ENCODE results near the gene GRK6. TPM values are rescaled to one million over a fixed set of nuclear protein-coding genes. Genes with fewer than 3 reads are reported as not detected.

The GRK6 gene
- total RNA-seq, 1 experiment from 2014 or later: 60.9 TPM

GRCh38 chr5:177489119-177489716, 62.7 kb downstream of the GRK6 start:
- in situ Hi-C loops (cut with HindIII; ENCODE audit: low pct_unique_long_range_greater_than_20kb, low sequenced_read_pairs): no loop called here
- no peak for DNase-seq (ENCODE audit: low read depth)

GRCh38 chr5:177490311-177490991, 64.0 kb downstream of the GRK6 start:
- in situ Hi-C loops (cut with HindIII; ENCODE audit: low pct_unique_long_range_greater_than_20kb, low sequenced_read_pairs): no loop called here
- no peak for DNase-seq (ENCODE audit: low read depth)

- in situ Hi-C loops (cut with HindIII; ENCODE audit: low pct_unique_long_range_greater_than_20kb, low sequenced_read_pairs): no loop called here
- DNase-seq (ENCODE audit: low read depth): no peak
These were observed 64.5 kb downstream of the GRK6 start for GRCh38 chr5:177490992-177491391.

GRCh38 chr5:177491429-177491945, 65.0 kb downstream of the GRK6 start:
- in situ Hi-C loops (cut with HindIII; ENCODE audit: low pct_unique_long_range_greater_than_20kb, low sequenced_read_pairs): no loop called here
- peak; percentile 48 for DNase-seq (ENCODE audit: low read depth)

GRCh38 chr5:177491983-177492746, 65.7 kb downstream of the GRK6 start:
- in situ Hi-C loops (cut with HindIII; ENCODE audit: low pct_unique_long_range_greater_than_20kb, low sequenced_read_pairs): no loop called here
- no peak for DNase-seq (ENCODE audit: low read depth)

Other genes starting within 250 kb of the GRK6 start
- gene RAB24, start 123.0 kb upstream of the GRK6 start, total RNA-seq (2014; rRNA removed; shearing (Covaris generic); ENCODE audit: low replicate concordance): 53.9 and 65.9 TPM in 2 replicates
- 459 and 533 TPM in 2 replicates for gene PRELID1, start 122.9 kb upstream of the GRK6 start, total RNA-seq (2014; rRNA removed; shearing (Covaris generic); ENCODE audit: low replicate concordance)
- gene MXD3, start 114.8 kb upstream of the GRK6 start, total RNA-seq (2014; rRNA removed; shearing (Covaris generic); ENCODE audit: low replicate concordance): 69.8 and 72.2 TPM in 2 replicates
- 602 and 647 TPM in 2 replicates for gene LMAN2, start 75.0 kb upstream of the GRK6 start, total RNA-seq (2014; rRNA removed; shearing (Covaris generic); ENCODE audit: low replicate concordance)
- gene RGS14, start 68.8 kb upstream of the GRK6 start, total RNA-seq (2014; rRNA removed; shearing (Covaris generic); ENCODE audit: low replicate concordance): 97.6 and 107 TPM in 2 replicates
- 0.64 and 1.5 TPM in 2 replicates for gene SLC34A1, start 42.2 kb upstream of the GRK6 start, total RNA-seq (2014; rRNA removed; shearing (Covaris generic); ENCODE audit: low replicate concordance)
- not detected in 2 replicates for gene PFN3, start 26.0 kb upstream of the GRK6 start, total RNA-seq (2014; rRNA removed; shearing (Covaris generic); ENCODE audit: low replicate concordance)
- gene F12, start 17.1 kb upstream of the GRK6 start, total RNA-seq (2014; rRNA removed; shearing (Covaris generic); ENCODE audit: low replicate concordance): 39.4 and 58.6 TPM in 2 replicates
- 49.8 and 50.5 TPM in 2 replicates for gene PRR7, start 20.1 kb downstream of the GRK6 start, total RNA-seq (2014; rRNA removed; shearing (Covaris generic); ENCODE audit: low replicate concordance)
- 148 and 175 TPM in 2 replicates for gene DBN1, start 47.0 kb downstream of the GRK6 start, total RNA-seq (2014; rRNA removed; shearing (Covaris generic); ENCODE audit: low replicate concordance)
- 188 and 198 TPM in 2 replicates for gene PDLIM7, start 70.9 kb downstream of the GRK6 start, total RNA-seq (2014; rRNA removed; shearing (Covaris generic); ENCODE audit: low replicate concordance)
- 0.57 and 0.72 TPM in 2 replicates for gene DOK3, start 83.2 kb downstream of the GRK6 start, total RNA-seq (2014; rRNA removed; shearing (Covaris generic); ENCODE audit: low replicate concordance)
- gene DDX41, start 90.3 kb downstream of the GRK6 start, total RNA-seq (2014; rRNA removed; shearing (Covaris generic); ENCODE audit: low replicate concordance): 145 and 172 TPM in 2 replicates
- 29.2 and 33.6 TPM in 2 replicates for gene FAM193B, start 127.9 kb downstream of the GRK6 start, total RNA-seq (2014; rRNA removed; shearing (Covaris generic); ENCODE audit: low replicate concordance)
- gene TMED9, start 165.5 kb downstream of the GRK6 start, total RNA-seq (2014; rRNA removed; shearing (Covaris generic); ENCODE audit: low replicate concordance): 291 and 366 TPM in 2 replicates
- gene B4GALT7, start 173.5 kb downstream of the GRK6 start, total RNA-seq (2014; rRNA removed; shearing (Covaris generic); ENCODE audit: low replicate concordance): 90.2 and 101 TPM in 2 replicates